GM18870 (cell line): ENCODE measurements around the gene CLK3.
"Not testable (repeated sequence)": the region's sequence is repeated elsewhere in the genome, so short reads cannot be mapped to it uniquely, and the experiment has no call there.

Experiments
- ATAC-seq: cut with Tn5 transposase; IDR thresholded peaks from one replicate; pipeline ENCODE4 v1.9.1; 2021; ENCODE audit warnings: moderate library complexity; ENCODE audit not compliant: unreplicated experiment

The CLK3 gene

GRCh38 chr15:74641151-74641550 lies 25.5 kb downstream of the CLK3 start:
- ATAC-seq = no peak

- ATAC-seq = no peak
Measured at GRCh38 chr15:74642348-74642733, 26.7 kb downstream of the CLK3 start.

GRCh38 chr15:74642734-74643664 lies 27.4 kb downstream of the CLK3 start:
- ATAC-seq = no peak

GRCh38 chr15:74643665-74644204 lies 28.1 kb downstream of the CLK3 start:
- ATAC-seq = no peak

GRCh38 chr15:74646480-74646879 lies 30.8 kb downstream of the CLK3 start:
- no peak for ATAC-seq

- ATAC-seq = no peak
Measured at GRCh38 chr15:74648051-74648842, 32.6 kb downstream of the CLK3 start.

GRCh38 chr15:74651242-74651741 lies 35.7 kb downstream of the CLK3 start:
- no peak for ATAC-seq

GRCh38 chr15:74653426-74654102 lies 37.9 kb downstream of the CLK3 start:
- ATAC-seq = no peak

GRCh38 chr15:74655424-74655823 lies 39.8 kb downstream of the CLK3 start:
- no peak for ATAC-seq

- ATAC-seq = no peak
Measured at GRCh38 chr15:74656935-74657535, 41.4 kb downstream of the CLK3 start.

- ATAC-seq = no peak
Measured at GRCh38 chr15:74657846-74658245, 42.2 kb downstream of the CLK3 start.

- ATAC-seq = not testable (repeated sequence)
Measured at GRCh38 chr15:74661280-74661679, 45.6 kb downstream of the CLK3 start.

- ATAC-seq = no peak
Measured at GRCh38 chr15:74662064-74662860, 46.6 kb downstream of the CLK3 start.

GRCh38 chr15:74663303-74664027 lies 47.8 kb downstream of the CLK3 start:
- no peak for ATAC-seq

GRCh38 chr15:74664028-74664616 lies 48.5 kb downstream of the CLK3 start:
- ATAC-seq = no peak

GRCh38 chr15:74664670-74665069 lies 49.0 kb downstream of the CLK3 start:
- ATAC-seq = no peak

GRCh38 chr15:74667975-74668374 lies 52.3 kb downstream of the CLK3 start:
- ATAC-seq = no peak

GRCh38 chr15:74669627-74670026 lies 54.0 kb downstream of the CLK3 start:
- ATAC-seq = no peak

GRCh38 chr15:74674161-74674560 lies 58.5 kb downstream of the CLK3 start:
- no peak for ATAC-seq
